HUES6 (cell line): ENCODE measurements around the gene KATNA1.

Experiments used
- H3K27ac ChIP-seq: 2 replicates; pipeline ENCODE4 v1.7.0; 2013; ENCODE audit warnings: low read depth, mild to moderate bottlenecking, low read length, inconsistent platforms
- H3K27me3 ChIP-seq: 2 replicates; pipeline ENCODE4 v1.6.1; 2013; ENCODE audit warnings: low read length; ENCODE audit not compliant: control insufficient read depth, insufficient read depth
- H3K36me3 ChIP-seq: 2 replicates; pipeline ENCODE4 v1.6.1; 2013; ENCODE audit warnings: low read length; ENCODE audit not compliant: control insufficient read depth, insufficient read depth
- H3K4me1 ChIP-seq: 2 replicates; pipeline ENCODE4 v1.6.1; 2013; ENCODE audit warnings: low read length; ENCODE audit not compliant: control insufficient read depth, insufficient read depth
- H3K4me3 ChIP-seq: 2 replicates; pipeline ENCODE4 v1.5.1; 2013; ENCODE audit warnings: low read depth, low read length
- H3K9ac ChIP-seq: one replicate; pipeline ENCODE4 v1.6.1; 2013; ENCODE audit warnings: mild to moderate bottlenecking, low read length
- H3K9me3 ChIP-seq: 2 replicates; pipeline ENCODE4 v1.6.1; 2013; ENCODE audit warnings: low read depth, low read length; ENCODE audit not compliant: control insufficient read depth, insufficient read depth

Gene KATNA1

DNA sequence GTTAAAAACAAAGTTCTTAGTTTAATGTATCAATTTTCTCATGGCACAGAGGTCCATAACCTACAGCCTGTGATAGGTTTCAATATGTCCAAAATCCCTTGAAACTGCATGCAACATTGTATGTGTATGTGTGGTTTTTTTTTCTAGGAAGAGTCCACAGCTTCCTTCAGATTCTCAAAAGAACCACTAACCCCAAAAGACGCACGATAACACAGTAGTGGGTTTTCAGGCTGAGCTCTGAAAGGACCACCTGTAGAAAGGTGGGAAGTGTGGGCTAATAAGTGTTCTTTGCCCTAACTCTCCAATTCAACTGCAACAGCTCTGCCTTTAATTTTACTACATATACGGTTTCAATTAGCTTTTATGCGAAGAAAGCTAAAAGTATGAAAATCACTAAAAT is 11.5 kb upstream of the KATNA1 start:
- Histone ChIP-seq H3K4me1 (no peaks in the 10 kb centered on the region), H3K36me3 (peaks cover 39% of the 10 kb centered on the region), H3K27ac (no peak overlapping the region), H3K9me3 (no peaks in the 10 kb centered on the region), H3K9ac (no peak overlapping the region), H3K27me3 (no peaks in the 10 kb centered on the region), H3K4me3 (no peak overlapping the region)

DNA sequence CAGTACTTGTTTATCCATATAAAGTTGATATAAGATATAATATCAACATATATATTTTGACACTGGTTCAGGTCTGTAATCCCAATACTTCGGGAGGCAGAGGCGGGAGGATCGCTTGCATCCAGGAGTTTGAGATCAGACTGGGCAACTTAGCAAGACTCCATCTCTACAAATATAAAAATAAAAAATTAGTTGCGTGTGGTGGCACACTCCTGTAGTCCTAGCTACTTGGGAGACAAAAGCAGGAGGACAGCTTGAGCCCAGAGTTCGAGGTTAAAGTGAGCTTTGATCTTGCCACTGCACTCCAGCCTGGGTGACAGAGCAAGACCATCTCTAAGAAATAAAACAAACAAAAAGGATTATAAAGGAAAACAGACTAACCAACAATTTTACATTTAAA is 8.9 kb upstream of the KATNA1 start:
- Histone ChIP-seq H3K4me3 (no peak overlapping the region), H3K36me3 (peaks cover 21% of the 10 kb centered on the region), H3K4me1 (no peaks in the 10 kb centered on the region), H3K27ac (no peak overlapping the region), H3K27me3 (no peaks in the 10 kb centered on the region), H3K9ac (no peak overlapping the region), H3K9me3 (no peaks in the 10 kb centered on the region)

DNA sequence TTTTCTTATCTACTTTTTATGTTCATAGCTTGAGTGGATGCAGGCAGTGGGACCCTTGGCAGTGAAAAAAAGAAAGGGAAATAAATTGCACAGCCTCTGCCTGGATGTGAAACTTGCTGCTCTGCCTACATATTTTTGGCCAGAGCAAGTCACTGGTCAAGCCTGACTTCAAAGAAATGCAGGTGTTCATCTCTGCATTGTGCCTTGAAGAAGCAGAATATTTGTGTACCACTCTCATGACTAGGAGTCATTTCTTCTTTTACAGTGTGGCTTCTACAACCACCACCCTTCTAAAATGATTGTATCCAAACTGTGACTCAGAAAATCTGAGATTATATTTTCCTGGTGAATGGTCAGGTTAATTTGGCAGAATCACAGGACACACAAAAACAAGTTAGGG is 2.5 kb upstream of the KATNA1 start:
- Histone ChIP-seq H3K27me3 (no peaks in the 10 kb centered on the region), H3K27ac (no peak overlapping the region), H3K9ac (no peak overlapping the region), H3K9me3 (no peaks in the 10 kb centered on the region), H3K4me1 (peaks cover 3% of the 10 kb centered on the region; the same call in 1 of the 2 replicates), H3K36me3 (no peaks in the 10 kb centered on the region), H3K4me3 (no peak overlapping the region)

DNA sequence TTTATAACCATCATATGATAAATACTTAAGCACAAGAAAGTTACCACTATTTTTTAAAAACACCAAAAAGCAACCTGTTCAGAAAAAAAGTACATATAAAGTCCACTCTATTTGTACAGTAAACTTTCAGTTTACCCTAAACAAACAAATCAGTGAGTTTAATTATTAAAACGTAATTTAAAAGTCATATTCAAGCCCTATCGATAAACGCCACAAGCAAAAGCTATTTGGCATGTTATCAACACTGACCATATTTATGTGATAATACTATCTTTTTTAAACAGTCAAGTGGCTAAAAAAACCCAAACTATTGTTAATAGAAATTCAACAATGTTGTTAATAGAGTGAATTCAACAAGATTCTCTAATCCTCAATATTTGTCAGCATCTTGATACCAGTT is 1.9 kb downstream of the KATNA1 start:
- peak overlapping the region; percentile 32 for H3K9ac ChIP-seq
- H3K4me1 ChIP-seq: peaks cover 3% of the 10 kb centered on the region; the same call in 1 of the 2 replicates
- H3K9me3 ChIP-seq: no peaks in the 10 kb centered on the region
- peak overlapping the region; percentile 91 for H3K4me3 ChIP-seq
- no peaks in the 10 kb centered on the region; the same call in 1 of the 2 replicates for H3K36me3 ChIP-seq
- no peak overlapping the region for H3K27ac ChIP-seq
- no peaks in the 10 kb centered on the region for H3K27me3 ChIP-seq

DNA sequence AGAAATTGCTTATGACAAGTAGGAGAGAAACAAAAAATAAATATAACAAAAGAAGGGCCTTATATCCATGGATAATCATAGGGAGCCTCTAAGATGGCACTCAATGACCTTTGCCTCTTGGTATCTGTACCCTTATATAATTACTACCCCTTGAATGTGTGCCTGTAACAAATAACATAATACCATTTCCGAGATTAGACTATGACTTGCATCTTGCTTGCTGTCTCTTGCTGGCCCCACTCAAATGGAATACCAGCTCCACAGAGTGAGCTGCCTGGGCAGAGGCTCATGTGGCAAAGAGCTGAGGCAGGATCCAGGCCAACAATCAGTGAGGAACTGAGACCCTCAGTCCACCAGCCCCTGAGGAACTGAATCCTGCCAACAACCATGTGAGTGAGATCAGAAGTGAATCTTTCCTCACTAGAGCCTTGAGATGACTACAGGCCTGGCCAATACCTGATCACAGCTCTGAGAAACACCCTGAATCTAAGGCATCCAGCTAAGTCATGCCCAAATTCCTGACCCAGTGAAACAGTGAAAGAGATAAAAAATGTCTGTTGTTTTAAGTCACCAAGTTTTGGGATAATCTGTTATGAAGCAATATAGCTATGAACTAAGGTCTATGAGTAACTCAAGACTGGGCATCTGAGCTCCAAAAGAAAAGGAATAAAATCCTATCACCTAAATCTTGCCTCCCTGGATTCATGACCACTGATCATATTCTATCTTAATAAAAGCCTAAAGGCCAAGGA is 5.5 kb downstream of the KATNA1 start:
- Histone ChIP-seq H3K27ac (no peak overlapping the region), H3K9ac (no peak overlapping the region), H3K4me1 (peaks cover 3% of the 10 kb centered on the region; the same call in 1 of the 2 replicates), H3K36me3 (peaks cover 3% of the 10 kb centered on the region; the same call in 1 of the 2 replicates), H3K9me3 (no peaks in the 10 kb centered on the region), H3K27me3 (no peaks in the 10 kb centered on the region), H3K4me3 (no peak overlapping the region)

DNA sequence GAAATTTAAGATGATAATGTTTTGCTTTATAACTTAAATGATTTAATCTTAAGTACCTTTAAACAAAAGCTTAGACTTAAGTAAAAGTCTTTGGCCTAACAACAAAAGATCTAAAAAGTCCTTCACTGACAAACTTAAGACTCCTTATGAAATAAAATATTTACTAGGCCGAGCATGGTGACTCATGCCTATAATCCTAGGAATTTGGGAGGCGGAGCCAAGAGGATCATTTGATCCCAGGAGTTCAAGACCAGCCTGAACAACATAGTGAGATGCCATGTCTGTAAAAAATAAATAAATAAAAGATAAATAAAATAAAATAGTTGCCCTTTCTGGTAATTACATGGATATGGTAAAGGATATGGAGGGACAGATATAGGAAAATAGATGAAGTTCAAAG is 12.4 kb downstream of the KATNA1 start:
- H3K27me3 ChIP-seq: no peaks in the 10 kb centered on the region
- no peak overlapping the region for H3K27ac ChIP-seq
- no peak overlapping the region for H3K9ac ChIP-seq
- no peak overlapping the region for H3K4me3 ChIP-seq
- H3K36me3 ChIP-seq: peaks cover 8% of the 10 kb centered on the region
- H3K4me1 ChIP-seq: no peaks in the 10 kb centered on the region
- H3K9me3 ChIP-seq: no peaks in the 10 kb centered on the region

DNA sequence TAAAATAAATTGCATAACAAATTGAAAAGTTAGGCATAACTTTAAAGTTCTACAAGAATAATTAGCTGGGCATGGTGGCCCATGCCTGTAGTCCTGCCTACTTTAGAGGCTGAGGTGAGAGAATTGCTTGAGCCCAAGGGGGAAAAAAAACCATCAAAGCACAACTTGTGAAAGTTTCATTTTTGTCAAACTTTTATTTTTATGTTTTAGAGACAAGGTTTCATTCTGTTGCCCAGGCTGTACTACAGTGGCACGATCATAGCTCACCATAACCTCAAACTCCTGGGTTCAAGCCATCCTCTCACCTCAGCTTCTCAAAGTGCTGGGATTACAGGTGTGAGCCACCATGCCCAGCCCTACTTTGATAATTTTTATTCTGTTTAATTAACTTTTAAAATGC is 14.2 kb downstream of the KATNA1 start:
- no peak overlapping the region for H3K4me3 ChIP-seq
- no peak overlapping the region for H3K27ac ChIP-seq
- H3K36me3 ChIP-seq: peaks cover 12% of the 10 kb centered on the region
- no peaks in the 10 kb centered on the region for H3K4me1 ChIP-seq
- no peaks in the 10 kb centered on the region for H3K9me3 ChIP-seq
- no peaks in the 10 kb centered on the region for H3K27me3 ChIP-seq
- H3K9ac ChIP-seq: no peak overlapping the region

DNA sequence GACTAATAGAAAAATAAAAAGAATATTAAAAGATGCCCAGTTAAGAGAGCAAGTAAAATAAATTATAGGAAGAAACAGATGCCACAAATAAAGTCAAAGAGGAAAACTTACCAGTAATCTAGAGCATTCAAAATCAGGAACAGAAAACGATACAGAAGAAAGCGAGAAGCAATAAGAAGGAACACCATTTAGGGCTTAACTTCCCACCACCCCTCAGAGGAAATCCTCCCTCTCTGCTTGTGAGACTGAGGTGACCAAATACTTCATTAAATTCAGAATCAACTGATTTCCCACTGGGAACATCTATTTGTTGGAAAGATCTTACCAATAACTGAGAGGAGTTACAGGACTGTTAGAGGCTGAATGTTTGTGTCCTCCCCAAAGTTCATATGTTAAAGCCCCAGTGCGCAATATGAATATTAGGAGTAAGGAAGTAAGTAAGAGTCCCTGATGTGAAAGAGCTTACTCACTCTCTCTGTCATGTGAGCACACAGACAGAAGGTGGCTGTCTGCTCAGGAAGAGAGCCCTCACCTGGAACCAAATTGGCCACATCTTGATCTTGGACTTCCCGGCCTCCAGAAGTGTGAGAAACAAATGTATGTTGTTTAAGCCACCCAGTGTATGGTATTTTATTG is 19.5 kb downstream of the KATNA1 start:
- Histone ChIP-seq H3K36me3 (peaks cover 10% of the 10 kb centered on the region; the same call in 1 of the 2 replicates), H3K9ac (no peak overlapping the region), H3K4me3 (no peak overlapping the region), H3K9me3 (no peaks in the 10 kb centered on the region), H3K4me1 (no peaks in the 10 kb centered on the region), H3K27ac (no peak overlapping the region), H3K27me3 (no peaks in the 10 kb centered on the region)

DNA sequence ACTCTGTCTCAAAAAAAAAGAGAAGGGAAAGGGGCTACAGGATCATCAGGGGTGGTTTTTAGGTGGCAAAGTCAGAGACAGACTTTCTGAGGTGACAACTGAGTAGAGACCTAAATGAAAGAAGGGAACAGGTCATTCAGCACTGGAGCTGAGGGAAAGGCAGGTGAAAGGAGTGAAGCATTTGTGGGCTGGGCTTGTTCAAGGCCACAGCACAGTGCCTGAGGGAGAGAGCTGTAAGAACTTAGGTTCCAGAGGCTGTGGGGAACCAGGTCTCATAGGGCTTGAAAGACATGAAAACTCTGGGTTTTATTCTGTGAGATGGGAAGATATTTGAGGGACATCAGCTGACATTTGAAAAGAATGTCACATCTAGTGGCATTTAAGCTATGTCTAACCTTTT is 20.8 kb downstream of the KATNA1 start:
- Histone ChIP-seq H3K36me3 (peaks cover 17% of the 10 kb centered on the region), H3K27me3 (no peaks in the 10 kb centered on the region), H3K9ac (no peak overlapping the region), H3K4me3 (no peak overlapping the region), H3K4me1 (no peaks in the 10 kb centered on the region), H3K27ac (no peak overlapping the region), H3K9me3 (no peaks in the 10 kb centered on the region)

DNA sequence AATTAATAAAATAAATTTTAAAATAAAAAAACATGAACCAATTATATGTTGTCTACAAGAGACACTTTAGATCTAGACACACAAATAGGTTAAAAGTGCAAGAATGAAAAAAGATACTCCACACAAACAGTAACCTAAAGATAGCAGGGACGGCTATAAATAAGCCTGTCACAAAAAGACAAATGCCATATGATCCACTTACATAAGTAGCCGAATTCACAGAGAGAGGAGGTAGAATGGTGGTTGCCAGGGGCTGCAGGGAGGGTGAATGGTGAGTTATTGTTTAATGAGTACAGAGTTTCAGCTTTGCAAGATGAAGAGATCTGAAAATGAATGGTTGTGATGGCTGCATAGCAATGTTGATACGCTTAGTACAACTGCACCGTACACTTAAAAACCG is 32.7 kb downstream of the KATNA1 start:
- no peak overlapping the region for H3K27ac ChIP-seq
- H3K9ac ChIP-seq: no peak overlapping the region
- no peaks in the 10 kb centered on the region for H3K27me3 ChIP-seq
- H3K9me3 ChIP-seq: peaks cover 8% of the 10 kb centered on the region; the same call in 1 of the 2 replicates
- peaks cover 18% of the 10 kb centered on the region for H3K36me3 ChIP-seq
- no peak overlapping the region for H3K4me3 ChIP-seq
- H3K4me1 ChIP-seq: no peaks in the 10 kb centered on the region

DNA sequence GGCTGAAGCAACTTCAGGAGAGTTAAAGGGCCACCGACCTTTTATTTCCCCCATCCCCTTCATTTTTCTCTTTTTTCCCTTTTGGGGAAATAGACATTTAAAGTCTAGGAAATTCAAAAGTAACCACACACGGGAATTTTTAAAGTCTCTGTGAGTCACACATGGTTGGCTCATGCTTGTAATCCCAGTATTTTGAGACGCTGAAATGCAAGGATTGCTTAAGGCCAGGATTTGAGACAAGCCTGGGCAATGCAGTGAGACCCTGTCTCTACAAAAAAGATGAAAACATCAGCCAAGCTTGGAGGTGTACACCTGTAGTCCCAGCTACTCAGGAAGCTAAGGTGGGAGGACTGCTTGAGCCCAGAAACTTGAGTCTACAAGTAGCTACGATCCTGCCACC is 34.2 kb downstream of the KATNA1 start:
- Histone ChIP-seq H3K4me3 (no peak overlapping the region), H3K9me3 (peaks cover 8% of the 10 kb centered on the region; the same call in 1 of the 2 replicates), H3K4me1 (no peaks in the 10 kb centered on the region), H3K27me3 (no peaks in the 10 kb centered on the region), H3K27ac (no peak overlapping the region), H3K36me3 (peaks cover 14% of the 10 kb centered on the region), H3K9ac (no peak overlapping the region)
